ENCODE data around the gene IDH3A. TPM values are rescaled to one million over a fixed set of nuclear protein-coding genes. Genes with fewer than 3 reads are reported as not detected.

Gene IDH3A
- total and polyA plus RNA-seq, 11 donors, result 158 to 471 (median 290) TPM

DNA sequence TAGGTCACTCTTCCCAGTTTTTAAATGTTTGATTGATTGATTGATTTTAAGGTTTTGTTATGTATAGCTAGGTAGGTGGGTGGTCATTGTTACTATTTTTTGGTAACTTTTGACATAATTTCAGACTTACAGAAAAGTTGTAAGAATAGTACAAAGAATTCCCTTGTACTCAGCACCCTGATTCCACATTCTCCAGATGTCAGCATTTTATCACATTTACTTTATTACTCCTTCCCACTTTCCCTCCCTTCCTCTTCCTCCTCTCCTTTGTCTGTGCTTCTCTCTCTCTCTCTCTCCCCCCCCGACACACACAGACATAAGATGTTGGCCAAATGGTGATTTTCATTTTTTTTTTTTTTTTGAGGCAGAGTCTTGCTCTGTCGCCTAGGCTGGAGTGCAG is 14.8 kb downstream of the IDH3A start:
- Histone ChIP-seq H3K36me3 (peaks cover 0 to 100% (median 100%) of the 10 kb centered on the region in 9 donors), H3K27ac (no peak overlapping the region), H3K27me3 (no peaks in the 10 kb centered on the region), H3K4me3 (no peak overlapping the region), H3K4me1 (peaks cover 0 to 6% (median 0%) of the 10 kb centered on the region in 12 donors), H3K9me3 (no peaks in the 10 kb centered on the region)
- WGBS, 4 donors, result 89 to 97% (median 92%) methylated on average over 2 of the region's 2 CpGs
- TF ChIP-seq, protein P1, sequence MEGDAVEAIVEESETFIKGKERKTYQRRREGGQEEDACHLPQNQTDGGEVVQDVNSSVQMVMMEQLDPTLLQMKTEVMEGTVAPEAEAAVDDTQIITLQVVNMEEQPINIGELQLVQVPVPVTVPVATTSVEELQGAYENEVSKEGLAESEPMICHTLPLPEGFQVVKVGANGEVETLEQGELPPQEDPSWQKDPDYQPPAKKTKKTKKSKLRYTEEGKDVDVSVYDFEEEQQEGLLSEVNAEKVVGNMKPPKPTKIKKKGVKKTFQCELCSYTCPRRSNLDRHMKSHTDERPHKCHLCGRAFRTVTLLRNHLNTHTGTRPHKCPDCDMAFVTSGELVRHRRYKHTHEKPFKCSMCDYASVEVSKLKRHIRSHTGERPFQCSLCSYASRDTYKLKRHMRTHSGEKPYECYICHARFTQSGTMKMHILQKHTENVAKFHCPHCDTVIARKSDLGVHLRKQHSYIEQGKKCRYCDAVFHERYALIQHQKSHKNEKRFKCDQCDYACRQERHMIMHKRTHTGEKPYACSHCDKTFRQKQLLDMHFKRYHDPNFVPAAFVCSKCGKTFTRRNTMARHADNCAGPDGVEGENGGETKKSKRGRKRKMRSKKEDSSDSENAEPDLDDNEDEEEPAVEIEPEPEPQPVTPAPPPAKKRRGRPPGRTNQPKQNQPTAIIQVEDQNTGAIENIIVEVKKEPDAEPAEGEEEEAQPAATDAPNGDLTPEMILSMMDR (IDR thresholded peaks at IDR 0.05), result no peak
- no peak for TF ChIP-seq POLR2A (IDR thresholded peaks at IDR 0.05)
- intact Hi-C loops (cut with DNase I), result no loop called here
- DNase-seq, result no peak
- no peak for ATAC-seq

DNA sequence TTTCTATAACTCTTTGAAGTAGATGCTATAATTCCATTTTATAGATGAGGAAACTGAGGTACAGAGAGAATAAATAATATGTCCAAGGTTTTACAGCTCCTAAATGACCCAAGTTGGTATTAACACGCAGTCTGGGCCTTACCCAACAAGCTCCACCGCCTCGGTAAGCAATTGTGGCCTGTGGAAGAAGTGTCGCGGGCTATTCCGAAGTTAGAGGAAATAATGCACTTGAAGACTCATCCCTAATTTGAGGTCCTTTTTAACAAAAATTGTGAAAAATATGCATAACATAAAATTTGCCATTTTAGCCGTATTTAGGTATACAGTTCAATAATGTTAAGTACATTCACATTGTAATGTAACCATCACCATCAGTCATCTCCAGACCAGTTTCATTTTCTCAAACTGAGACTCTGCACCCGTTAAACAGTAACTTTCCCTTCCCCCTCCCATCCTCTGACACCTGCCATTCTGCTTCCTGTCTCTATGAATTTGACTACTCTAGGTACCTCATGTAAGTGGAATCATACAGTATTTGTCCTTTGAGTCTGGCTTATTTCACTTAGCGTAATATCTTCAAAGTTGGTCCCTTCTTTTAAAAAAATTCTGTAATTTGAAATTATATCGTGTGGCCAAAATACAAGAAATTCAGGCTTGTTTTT is 18.2 kb downstream of the IDH3A start:
- H3K36me3 ChIP-seq, result peaks cover 0 to 100% (median 100%) of the 10 kb centered on the region in 9 donors
- ATAC-seq (no peak), DNase-seq (no peak)
- WGBS, 4 donors, result 90 to 94% (median 92%) methylated on average over 10 of the region's 10 CpGs
- H3K9me3 ChIP-seq, result no peaks in the 10 kb centered on the region
- H3K4me1 ChIP-seq, result peaks cover 0 to 20% (median 9%) of the 10 kb centered on the region in 12 donors
- no peak overlapping the region for H3K4me3 ChIP-seq
- H3K27ac ChIP-seq, result no peak overlapping the region
- no peaks in the 10 kb centered on the region for H3K27me3 ChIP-seq
- TF ChIP-seq POLR2A (IDR thresholded peaks at IDR 0.05), result no peak
- TF ChIP-seq, protein P1 (IDR thresholded peaks at IDR 0.05), result no peak
- intact Hi-C loops (cut with DNase I), result no loop called here

DNA sequence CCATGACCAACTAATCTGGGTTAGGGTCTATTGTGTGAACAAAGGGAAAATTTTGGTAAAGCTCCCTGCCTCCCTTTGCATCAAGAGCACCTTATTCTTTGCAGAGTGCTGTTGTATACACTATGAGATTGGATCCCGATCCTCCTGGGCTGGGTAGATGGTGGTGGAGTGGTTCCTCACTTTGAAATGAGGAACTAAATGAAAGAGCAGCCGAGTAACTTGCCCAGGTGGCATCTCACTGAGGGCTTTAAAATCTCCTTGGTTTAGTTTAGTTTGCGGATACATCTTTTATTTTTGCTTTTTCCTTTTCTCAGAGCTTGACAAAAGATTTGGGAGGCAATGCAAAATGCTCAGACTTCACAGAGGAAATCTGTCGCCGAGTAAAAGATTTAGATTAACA is 19.4 kb downstream of the IDH3A start:
- Histone ChIP-seq H3K27me3 (no peaks in the 10 kb centered on the region), H3K27ac (no peak overlapping the region), H3K36me3 (peaks cover 0 to 97% (median 91%) of the 10 kb centered on the region in 9 donors), H3K4me3 (no peak overlapping the region), H3K9me3 (no peaks in the 10 kb centered on the region), H3K4me1 (peaks cover 0 to 24% (median 9%) of the 10 kb centered on the region in 12 donors)
- ATAC-seq (no peak), DNase-seq (no peak)
- no peak for TF ChIP-seq POLR2A (IDR thresholded peaks at IDR 0.05)
- TF ChIP-seq, protein P1 (IDR thresholded peaks at IDR 0.05), result no peak
- intact Hi-C loops (cut with DNase I), result no loop called here
- 82 to 87% (median 83%) methylated on average over 5 of the region's 5 CpGs for WGBS, 4 donors

DNA sequence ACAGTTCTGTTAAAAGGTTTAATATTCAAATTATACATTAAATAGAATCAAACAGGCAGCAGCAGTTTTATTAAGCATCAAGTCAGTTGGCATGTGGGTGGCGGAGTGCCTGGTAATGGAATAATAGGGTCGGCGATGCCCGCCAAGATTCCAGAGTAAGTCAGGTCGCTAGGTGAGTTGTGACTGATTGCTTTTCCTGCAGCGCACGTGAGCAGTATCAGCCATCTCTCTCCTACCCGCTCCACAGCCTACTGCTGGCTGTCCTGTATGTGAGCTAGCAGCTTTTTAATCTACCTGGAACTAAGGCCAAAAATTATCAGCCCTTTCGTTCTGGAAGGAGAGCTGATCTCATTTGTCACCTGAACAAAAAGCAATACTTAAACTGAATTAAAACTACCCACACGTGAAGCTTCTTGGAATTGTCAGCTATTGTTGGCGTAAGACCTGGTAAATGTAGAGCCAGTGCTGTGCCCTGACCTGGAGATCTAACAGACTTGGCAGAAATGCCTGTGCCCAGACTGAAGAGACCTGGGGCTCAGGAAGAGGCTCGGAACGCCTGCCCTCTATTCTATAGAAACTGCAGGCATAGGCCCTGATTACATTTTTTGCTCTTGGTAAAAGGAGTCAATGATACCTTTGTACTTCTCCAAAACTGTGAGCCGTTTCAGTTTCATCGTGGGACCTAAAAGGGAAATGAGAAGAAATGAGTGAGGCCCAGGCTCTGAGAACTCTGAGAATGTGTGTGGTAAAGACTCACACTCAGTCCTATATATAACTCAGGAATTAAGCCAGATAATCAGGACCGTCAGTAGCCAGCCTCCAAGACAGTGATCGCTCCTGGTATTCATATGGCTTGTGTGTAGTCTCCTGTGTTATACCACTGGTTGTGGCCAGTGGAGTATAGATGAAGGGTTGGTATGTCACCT is 21.9 kb downstream of the IDH3A start:
- intact Hi-C loops (cut with DNase I), result loop anchor here in 1 of 10 donors (5.0 kb wide), 1 partner anchor 39 kb away; the partner anchor contains the start of gene CIB2
- ATAC-seq (peak; percentile 35 to 56 (median 52)), DNase-seq (no peak)
- Histone ChIP-seq H3K36me3 (peaks cover 0 to 73% (median 67%) of the 10 kb centered on the region in 9 donors), H3K27ac (peak overlapping the region in 7 of 12 donors; percentile 0 to 74 (median 26)), H3K27me3 (no peaks in the 10 kb centered on the region), H3K4me3 (no peak overlapping the region), H3K4me1 (peaks cover 0 to 27% (median 9%) of the 10 kb centered on the region in 12 donors), H3K9me3 (no peaks in the 10 kb centered on the region)
- WGBS, 4 donors, result 51 to 69% (median 63%) methylated on average over 17 of the region's 17 CpGs
- TF ChIP-seq, protein P1 (IDR thresholded peaks at IDR 0.05), result no peak
- TF ChIP-seq POLR2A (IDR thresholded peaks at IDR 0.05), result no peak
